Umbilical cord (tissue), 2 donors: ENCODE data around the gene RBM48. TPM values are rescaled to one million over a fixed set of nuclear protein-coding genes. Genes with fewer than 3 reads are reported as not detected.
A peak's percentile ranks its signal among the peaks of the same experiment; 100 is the strongest.
"Not testable (repeated sequence)": the region's sequence is repeated elsewhere in the genome, so short reads cannot be mapped to it uniquely, and the experiment has no call there.

ENCODE experiments used
- DNase-seq: peaks from one replicate; pipeline ENCODE4 v3.0.0-alpha.2; 2015; ENCODE audit warnings: low spot score
- total RNA-seq: library from RNA; depleted of rRNA; stranded (reverse); fragments of >200 nt; gene quantifications from one replicate; pipeline ENCODE4 v1.2.3, GENCODE V29; 2014; ENCODE audit warnings: low replicate concordance; ENCODE audit not compliant: insufficient read depth

Gene RBM48
- total RNA-seq: 10.1 TPM

DNA sequence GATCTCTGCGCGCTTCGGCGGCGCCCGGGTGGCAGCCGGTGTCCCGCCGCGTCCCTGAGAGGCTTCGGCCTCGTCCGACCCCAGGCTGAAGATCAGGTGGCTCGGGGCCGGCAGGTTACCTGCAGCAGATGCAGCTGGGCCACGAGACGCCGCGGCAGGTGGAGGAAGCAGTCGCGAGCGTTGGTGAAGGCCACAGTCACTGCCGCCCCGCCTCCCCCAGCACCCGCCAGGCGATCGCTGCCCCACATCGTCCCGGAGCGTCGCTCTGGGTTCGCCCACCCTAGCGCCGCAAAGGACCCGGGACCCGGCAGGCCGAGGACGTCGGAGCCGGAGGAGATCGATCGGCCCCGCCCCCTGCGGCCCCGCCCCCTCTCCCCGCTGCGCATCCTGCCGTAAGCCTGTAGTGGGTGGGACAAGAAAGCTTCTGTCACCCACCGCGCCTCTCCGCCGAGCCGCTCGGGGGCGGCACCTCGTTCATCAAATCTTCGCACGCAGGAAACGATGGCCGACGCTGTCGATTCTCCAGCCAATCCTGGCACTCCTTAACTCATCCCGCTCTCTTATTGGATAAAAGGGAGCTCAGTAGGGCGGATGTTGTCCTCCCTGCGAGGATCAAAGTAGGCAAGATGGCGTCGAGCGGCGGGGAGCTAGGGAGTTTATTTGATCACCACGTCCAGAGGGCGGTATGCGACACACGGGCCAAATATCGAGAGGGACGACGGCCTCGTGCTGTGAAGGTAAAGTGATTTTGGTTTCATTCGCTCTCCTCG, at the start of gene RBM48, which contains the start of gene PEX1:
Gene RBM48, plus strand, starts transcription at position 608 of the 770 bp plus-strand sequence. Its CDS starts 19 bp downstream, at position 627.
Gene PEX1, minus strand, starts transcription at position 333 of the 770 bp plus-strand sequence. Its CDS starts 85 bp downstream, at position 248.
- DNase-seq: peak; percentile 99

- DNase-seq: not testable (repeated sequence)
Observed at GRCh38 chr7:92479146-92479545, 49.4 kb upstream of the RBM48 start.

- DNase-seq: not testable (repeated sequence)
Observed at GRCh38 chr7:92483624-92484023, 45.0 kb upstream of the RBM48 start.

GRCh38 chr7:92484226-92484625, 44.4 kb upstream of the RBM48 start:
- not testable (repeated sequence) for DNase-seq

DNA sequence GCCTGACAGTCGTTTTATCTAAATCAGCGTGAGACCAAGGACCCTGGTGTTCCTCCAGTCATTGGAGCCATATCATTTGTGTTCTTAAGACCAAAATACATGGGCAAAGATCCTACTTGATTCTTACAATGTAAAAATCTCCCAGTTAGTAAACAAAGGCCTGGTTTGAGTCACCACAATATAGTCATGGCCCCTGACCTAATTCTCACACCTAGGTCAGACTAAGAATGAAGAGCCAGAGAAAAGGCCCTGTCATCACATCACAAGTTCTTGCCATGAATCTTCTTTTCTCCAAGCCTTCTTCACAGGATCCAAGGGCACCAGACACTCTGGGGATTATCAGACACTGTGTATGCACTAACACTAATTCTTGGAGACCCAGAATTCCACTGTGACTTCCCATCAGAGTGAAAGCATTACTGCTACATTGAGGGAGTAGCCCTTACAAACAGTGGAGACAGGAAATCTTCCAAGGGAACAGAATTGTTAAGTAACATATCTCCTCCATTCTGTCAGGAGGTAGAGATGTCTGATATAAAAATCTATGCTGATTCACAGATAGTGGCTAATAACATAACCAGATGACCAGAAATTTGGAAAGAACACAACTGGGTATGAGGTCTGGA, 43.2 kb upstream of the RBM48 start:
- no peak for DNase-seq

DNA sequence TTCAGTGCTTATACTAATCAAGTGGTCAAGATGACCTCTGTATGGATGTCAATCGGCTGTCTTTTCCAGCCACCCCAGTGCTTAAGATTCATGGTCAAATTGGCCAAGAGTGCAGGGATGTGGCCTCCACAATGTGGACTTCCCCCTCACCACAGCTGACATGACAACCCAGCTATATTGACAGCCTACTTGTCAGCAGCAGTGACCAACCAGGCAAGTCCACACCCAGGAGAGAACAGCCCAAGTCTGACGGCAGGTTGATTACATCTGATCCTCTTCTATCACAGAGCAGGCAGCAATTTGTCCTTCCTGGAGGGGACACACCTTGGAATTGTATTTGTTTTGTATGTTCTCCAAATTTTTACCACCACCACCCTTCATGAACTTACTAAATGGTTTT, 42.6 kb upstream of the RBM48 start:
- DNase-seq: no peak

DNA sequence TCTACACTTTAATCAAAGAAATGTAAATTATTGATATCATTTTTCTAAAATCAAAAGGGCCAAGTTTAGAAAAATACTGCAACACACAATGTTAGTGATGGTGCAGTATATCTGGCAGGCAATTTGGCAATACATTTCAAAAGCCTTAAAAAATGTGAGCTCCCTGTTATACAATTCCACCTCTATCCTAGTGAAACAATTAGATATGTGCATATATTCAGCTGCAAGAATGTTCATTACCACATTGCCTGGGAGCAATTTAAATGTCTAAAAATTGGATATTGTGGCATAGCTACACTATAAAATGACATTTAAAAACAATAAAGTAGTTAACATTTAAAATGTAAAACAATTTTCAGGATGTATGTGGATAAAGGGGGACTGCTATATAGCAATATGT, 40.8 kb upstream of the RBM48 start:
- no peak for DNase-seq

DNA sequence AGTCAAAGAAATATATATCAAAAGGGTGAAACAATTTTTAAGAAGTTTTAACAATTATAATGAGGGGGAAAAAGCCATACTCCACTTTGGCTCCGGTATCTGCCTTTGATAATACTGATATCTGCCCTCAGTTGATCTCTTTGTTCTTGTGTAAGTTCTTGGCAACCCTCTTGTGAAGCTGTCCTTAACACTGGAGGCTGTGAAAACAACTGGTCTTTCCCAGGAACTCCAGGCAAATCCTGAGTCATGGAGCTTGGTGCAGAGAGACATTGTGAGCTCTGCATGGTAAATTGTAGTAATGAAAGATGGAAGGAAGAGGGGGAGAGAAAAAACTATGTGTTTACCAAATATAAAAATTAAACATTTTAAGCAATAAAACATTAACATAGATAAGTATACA, 39.0 kb upstream of the RBM48 start:
- no peak for DNase-seq

GRCh38 chr7:92496876-92497275, 31.7 kb upstream of the RBM48 start:
- DNase-seq: no peak

- DNase-seq: no peak
Observed at GRCh38 chr7:92498557-92498956, 30.0 kb upstream of the RBM48 start.

- DNase-seq: no peak
Observed at GRCh38 chr7:92503767-92504166, 24.8 kb upstream of the RBM48 start.

- DNase-seq: no peak
Observed at GRCh38 chr7:92504563-92504962, 24.0 kb upstream of the RBM48 start.

DNA sequence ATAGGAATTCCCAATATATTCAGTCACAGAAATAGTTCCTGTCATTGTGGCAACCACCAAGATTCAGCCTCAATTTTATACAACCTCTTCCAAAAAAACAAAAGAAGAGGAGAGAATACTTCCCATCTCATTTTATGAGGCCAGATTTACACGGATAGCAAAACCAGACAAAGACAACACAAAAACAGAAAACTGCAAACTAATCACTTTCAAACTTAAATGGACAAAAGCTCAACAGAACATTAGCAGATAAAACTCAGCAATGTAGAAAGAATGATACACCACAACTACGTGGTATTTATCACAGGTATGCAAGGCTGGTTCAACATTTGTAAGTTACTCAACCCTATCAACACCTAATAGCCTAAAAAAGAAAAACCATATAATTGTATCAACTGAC, 22.2 kb upstream of the RBM48 start:
- no peak for DNase-seq

- no peak for DNase-seq
Observed at GRCh38 chr7:92508946-92509345, 19.6 kb upstream of the RBM48 start.

- DNase-seq: no peak
Observed at GRCh38 chr7:92513167-92513902, 15.3 kb upstream of the RBM48 start.

DNA sequence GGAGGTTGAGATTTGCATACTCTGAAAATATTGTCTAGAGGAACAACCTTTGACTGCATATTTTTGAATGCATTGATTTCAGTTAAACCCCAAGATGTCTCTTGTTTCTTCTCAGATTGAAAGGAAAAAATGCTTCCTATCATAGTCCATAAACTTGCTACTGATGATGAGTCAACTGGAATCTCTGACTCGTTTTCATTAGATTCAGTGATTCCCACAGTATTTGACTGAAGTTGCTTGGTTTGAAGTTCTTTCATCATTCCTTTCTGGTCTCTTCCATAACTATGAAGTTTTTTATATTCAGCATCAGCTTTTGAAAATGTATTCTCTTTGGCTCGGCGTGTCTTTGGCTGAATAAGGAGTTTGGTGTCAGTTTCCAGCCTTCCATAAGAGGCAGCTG, 11.0 kb upstream of the RBM48 start:
- DNase-seq: no peak

GRCh38 chr7:92520024-92520423, 8.6 kb upstream of the RBM48 start:
- DNase-seq: no peak

- DNase-seq: no peak
Observed at GRCh38 chr7:92523110-92523509, 5.5 kb upstream of the RBM48 start.

DNA sequence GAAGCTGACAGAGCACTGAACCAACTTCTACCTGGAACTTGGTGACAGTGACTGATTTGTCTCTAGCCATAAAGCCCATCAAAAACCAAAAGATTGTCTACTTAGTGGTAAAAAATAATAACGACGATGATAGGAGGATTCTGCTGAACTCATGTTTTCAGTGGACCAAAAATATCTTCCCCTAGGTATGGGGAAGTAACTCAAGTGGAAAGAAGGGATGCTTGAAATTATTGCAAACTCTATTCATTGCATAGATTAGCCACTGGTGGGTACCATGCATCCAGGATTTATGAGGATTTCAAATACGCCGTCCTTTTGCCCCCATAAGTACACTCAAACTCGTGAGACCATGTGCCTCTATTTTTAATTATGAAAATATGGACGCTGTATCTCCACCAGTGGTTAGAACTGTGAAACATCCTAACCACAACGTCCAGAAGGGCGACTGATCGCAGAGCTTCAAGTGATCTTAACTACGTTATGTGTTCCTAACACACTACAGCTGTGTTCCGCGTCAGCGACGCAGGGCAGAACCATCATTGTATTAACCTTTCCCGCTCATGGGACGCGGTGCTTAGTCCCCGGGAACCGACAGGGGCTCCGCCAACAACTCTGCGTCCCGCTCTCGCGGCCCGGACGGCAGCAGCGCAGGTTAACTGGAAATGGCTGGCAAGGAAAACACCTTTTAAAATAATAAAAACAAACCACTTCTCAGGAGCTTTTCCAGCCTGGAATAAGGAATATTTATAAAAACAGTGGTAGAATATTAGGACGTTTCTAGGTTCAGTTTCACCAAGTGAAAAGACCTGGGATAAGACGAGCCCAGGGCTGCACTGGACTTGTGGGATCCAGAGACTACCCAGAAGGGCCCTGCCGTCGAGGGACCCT, 1.1 kb upstream of the RBM48 start:
- DNase-seq: peak; percentile 59

DNA sequence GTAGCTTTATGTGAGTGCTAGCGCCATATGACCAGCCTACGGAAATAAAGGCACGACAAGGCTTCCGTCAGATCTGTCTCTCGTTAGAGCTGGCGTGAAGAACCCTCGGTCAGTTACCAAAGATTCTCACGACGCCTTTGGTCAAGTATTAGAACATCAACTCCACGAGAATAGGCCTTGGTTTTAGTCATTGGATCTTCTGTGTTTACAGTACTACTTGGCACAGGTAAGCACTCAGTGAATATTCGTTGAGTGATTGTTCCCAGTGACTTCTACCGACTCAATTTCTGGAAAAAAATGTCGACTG, 316 bp downstream of the RBM48 start:
- no peak for DNase-seq

GRCh38 chr7:92534572-92534971, 6.0 kb downstream of the RBM48 start:
- DNase-seq: no peak

GRCh38 chr7:92543542-92543941, 14.9 kb downstream of the RBM48 start:
- not testable (repeated sequence) for DNase-seq
